DOHH2 (cell line): Measurements from ENCODE around the gene DUSP8.

Experiments used
- CTCF ChIP-seq: fragments of 200-600 bp; sonication (generic); IDR thresholded peaks from one replicate; pipeline ENCODE4 v1.5.1; 2014; ENCODE audit warnings: antibody characterized with exemption, mild to moderate bottlenecking, low read depth, low read length; ENCODE audit not compliant: poor library complexity, severe bottlenecking
- EZH2phosphoT487 ChIP-seq: fragments of 200-600 bp; sonication (generic); IDR thresholded peaks from 2 replicates; pipeline ENCODE4 v1.6.1; 2017; ENCODE audit warnings: borderline replicate concordance, mild to moderate bottlenecking, antibody characterized with exemption, low read length, moderate library complexity, mixed read lengths

GRCh38 chr11:1560649-1561251 lies 11.3 kb downstream of the DUSP8 start:
- TF ChIP-seq CTCF (no peak), EZH2phosphoT487 (no peak)
